ENCODE measurements around the gene NTNG2.

The NTNG2 gene

DNA sequence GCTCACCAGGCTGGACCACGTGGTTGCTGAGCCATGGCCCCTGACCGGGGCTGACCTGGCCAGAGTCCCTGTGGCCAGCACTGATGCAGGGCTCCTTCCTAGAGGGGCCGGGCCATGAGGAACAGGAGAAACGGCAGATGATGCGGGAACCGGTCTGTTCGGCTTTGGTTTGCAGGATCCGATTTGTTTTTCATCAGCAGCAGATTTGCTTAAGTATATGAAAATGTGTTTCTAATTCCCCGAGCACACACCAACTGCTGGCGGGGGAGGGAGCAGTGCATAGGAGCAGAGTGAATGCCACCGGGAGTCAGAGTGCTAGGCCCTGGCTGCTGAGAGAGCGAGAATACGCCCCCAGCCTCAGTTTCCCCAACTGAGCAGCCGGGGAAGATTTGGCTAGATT, 13.6 kb downstream of the NTNG2 start:
- no peak for DNase-seq

GRCh38 chr9:132176338-132176737, 14.5 kb downstream of the NTNG2 start:
- no peak for DNase-seq

DNA sequence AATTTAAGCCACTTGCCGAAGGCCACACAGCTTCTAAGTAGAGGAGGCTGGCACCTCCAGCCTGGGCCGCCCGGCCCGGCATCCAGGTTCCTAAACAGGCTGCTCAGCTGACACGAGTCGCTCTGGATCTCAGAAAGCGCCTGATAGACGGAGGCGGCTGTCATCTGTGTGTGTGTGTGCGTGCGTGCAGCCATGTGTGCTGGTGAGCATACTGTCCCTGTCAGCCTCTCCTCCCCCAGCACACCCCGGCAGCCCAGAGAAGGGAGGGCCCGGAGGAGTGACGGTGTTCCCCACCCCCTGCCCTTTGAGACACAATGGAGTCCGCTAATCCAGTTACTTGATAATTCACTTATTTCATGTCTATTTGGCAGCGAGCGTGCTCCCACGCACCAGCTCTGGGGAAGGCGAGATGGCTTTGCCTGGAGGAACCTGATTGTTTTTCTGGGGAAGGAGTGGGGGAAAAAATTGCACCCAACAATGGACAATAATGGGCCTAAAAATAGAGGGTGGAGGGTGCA, 20.0 kb downstream of the NTNG2 start:
- no peak for DNase-seq

DNA sequence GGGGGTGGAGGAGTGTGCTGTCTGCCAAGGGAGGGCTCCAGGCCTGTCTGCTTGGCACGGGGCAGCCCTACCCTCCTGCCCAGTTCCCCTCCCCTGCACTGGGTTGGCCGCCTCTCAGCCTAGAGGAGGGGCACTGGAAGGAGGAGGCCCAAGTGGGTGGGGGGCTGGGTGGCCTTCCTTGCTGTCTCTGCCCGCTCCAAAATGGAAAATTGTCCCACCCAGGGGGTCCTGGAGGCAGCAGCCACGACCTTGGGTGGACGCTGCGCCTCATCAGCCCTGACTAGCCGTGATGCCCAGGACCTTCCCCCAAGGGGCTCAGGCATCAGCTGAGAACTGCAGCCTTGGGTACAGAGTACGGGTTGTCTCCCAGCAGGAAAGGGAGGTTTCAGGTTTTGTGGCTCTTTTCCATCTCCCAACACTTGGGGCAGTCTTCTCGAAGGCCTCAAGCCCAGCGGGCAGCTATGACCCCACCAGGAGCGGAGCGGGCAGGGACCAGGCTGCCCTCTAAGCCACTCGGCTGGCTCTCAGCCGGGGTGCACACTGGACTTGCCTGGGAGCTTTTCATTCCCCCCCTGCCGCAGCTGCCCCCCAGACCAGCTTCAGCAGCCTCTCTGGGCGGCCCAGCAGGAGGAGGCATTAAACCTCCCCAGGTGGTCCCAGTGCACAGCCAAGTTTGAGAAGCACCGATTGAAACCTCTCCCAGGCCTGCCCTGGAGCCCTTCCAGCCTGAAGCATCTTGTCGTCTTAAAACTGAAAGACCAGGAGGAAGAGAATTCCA, 20.6 kb downstream of the NTNG2 start:
- no peak for DNase-seq

GRCh38 chr9:132183134-132183533, 21.3 kb downstream of the NTNG2 start:
- DNase-seq: no peak

DNA sequence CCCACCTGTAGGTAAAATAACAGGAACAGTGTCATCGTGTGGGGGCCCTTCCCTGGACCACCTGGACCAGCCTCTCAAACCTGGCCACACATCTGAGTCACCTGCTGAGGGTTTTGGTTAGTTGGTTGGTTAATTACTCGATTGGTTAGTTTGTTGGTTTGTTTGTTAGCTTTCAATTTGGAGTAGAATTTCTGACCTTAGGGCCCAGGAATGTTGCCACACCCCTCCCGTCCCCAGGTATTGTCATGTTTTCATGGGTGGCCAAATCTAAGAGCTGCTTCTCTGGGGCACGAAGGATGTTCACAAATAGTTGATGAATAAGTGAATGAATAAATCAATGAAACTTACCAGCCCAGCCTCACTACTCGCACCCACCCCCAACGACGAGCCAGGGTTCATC, 21.9 kb downstream of the NTNG2 start:
- DNase-seq: no peak

DNA sequence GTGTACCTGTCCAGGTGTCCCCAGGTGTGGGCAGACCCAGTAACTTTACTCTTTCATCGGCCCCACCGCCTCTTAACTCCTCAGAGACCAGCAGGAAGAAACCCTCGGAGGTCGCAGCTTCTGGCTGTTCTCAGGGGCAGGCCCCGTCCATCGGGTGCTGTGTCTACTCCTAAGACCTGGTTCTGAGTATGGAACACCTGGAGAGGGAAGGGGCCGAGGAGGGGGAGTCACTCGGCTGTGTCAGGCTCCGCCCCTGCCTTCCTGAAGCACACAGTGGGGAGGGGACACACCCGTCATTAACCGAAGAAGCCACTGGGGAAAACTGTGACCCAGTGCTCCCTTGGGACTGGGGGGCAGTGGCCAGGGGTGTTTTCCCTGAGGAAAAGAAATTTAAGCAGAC, 22.3 kb downstream of the NTNG2 start:
- DNase-seq: no peak

GRCh38 chr9:132185073-132186009, 23.5 kb downstream of the NTNG2 start:
- no peak for DNase-seq

DNA sequence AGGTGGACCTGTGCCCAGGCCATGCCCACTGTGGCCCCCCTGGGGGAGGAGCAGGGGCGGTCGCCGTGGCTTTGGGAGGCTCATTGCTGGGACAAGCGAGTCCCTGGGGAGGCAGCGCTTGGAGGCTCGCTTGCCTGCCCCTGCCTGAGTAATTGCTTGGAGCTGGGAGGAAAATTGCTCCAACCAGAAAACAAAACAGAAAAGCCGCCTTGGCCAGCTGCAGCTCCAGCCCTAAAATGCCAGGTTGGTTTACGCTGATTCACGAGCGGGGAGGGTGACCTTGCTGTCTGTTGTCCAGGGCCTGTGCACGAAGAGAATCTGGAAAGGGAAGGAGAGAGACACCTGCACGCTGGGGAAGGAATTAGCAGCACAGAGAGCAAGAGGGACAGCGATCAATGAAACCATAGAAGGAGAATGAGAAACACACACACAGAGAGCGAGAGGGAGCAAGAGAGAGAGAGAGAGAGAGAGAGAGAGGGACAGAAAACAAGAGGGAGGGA, 25.3 kb downstream of the NTNG2 start:
- DNase-seq: no peak

GRCh38 chr9:132190966-132191365, 29.1 kb downstream of the NTNG2 start:
- no peak for DNase-seq

- DNase-seq: no peak
Measured at GRCh38 chr9:132192728-132193127, 30.9 kb downstream of the NTNG2 start.

DNA sequence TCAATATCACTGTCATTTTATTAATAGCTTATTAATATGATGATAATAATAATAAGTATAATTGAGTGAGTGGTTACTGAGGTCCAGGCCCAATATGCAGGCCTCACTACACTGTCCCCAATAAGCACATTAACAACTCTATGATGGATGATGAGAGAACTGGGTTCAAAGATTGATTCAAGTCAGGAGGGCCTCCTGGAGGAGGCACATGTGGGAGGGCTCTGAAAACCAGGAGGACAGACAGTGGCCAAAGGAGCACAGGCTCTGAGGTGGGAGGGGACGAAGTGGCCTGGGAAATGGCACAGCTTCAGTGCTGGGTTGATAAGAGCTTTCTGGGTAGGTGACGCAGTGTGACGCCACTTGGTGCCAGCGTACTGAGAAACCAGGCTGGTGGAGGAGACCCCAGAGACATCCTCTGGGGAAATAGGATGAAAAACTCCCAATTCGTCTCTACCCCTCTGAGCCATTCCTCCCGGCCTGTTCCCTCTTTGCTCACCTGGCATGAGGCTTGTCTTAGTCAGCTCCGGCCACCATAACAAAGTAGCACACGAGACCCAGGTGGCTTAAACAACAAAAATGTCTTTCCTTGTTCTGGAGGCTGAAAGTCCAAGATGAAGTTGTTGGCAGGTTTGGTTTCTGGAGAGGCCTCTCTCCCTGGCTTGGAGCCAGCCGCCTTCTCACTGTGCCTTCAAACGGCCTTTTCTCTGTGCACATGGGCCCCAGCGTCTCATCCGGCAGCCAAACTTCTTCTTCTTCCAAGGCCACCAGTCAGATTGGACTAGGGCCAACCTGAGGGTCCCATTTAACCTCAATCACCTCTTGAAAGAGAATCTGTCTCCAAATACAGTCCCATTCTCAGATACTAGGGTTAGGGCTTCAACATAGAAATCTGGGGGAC, 31.6 kb downstream of the NTNG2 start:
- DNase-seq: no peak

DNA sequence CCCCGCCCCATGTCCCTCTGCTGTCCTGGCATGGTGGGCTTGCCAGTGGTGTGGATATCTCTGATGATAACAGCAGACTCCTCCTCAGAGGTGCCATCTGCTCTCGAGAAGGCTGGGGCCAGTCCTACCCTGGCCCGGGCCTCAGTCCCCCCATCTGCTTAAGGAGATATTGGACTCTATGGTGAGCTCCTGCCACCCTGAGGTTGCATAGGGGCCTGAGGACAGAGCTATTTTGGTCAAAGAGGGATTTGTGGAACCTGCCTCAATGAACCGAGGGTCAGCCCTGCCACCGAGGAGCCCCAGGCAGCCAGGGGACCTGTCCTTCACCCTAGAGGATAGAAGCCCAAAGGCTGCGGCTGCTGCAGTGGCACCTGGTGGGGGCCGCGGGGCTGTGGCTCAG, 32.6 kb downstream of the NTNG2 start:
- DNase-seq: no peak

GRCh38 chr9:132197315-132197714, 35.5 kb downstream of the NTNG2 start:
- no peak for DNase-seq

DNA sequence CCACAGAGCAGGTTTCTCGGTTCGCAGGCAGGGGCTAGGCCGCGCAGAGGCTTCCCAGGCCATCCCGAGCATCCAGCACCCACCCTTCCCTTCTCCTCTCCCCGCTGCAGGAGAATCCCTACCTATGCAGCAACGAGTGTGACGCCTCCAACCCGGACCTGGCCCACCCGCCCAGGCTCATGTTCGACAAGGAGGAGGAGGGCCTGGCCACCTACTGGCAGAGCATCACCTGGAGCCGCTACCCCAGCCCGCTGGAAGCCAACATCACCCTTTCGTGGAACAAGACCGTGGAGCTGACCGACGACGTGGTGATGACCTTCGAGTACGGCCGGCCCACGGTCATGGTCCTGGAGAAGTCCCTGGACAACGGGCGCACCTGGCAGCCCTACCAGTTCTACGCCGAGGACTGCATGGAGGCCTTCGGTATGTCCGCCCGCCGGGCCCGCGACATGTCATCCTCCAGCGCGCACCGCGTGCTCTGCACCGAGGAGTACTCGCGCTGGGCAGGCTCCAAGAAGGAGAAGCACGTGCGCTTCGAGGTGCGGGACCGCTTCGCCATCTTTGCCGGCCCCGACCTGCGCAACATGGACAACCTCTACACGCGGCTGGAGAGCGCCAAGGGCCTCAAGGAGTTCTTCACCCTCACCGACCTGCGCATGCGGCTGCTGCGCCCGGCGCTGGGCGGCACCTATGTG, 36.1 kb downstream of the NTNG2 start:
- no peak for DNase-seq

GRCh38 chr9:132199056-132199455, 37.2 kb downstream of the NTNG2 start:
- DNase-seq: no peak

DNA sequence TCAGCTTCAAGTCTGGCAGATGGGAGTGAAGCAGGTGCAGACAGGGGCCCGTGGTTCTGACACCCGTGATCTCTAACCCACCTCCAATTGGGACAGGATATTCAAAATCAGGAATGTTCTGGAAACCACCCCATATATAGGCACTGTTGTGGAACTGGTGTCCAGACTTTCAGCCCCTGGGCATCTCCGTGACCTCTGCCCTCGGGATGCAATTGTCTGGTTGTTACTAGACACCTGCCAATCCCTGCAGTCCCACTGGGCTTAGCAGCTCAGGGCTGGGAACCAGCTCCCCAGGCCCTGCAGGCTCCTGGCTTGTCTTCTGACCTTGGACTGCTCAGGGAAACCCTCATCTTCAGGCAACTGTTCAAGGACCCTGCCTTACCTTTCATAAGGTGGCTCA, 38.8 kb downstream of the NTNG2 start:
- DNase-seq: no peak

- no peak for DNase-seq
Measured at GRCh38 chr9:132201139-132201538, 39.3 kb downstream of the NTNG2 start.

GRCh38 chr9:132201780-132202703, 40.2 kb downstream of the NTNG2 start:
- no peak for DNase-seq

- DNase-seq: no peak
Measured at GRCh38 chr9:132204883-132205282, 43.0 kb downstream of the NTNG2 start.

- DNase-seq: no peak
Measured at GRCh38 chr9:132207215-132207614, 45.4 kb downstream of the NTNG2 start.

Data from GF-D8 (cell line).